SU-DHL-6 (cell line): Measurements from ENCODE around the gene HMX1.

ENCODE experiments used
- CTCF ChIP-seq: fragments of 200-600 bp; sonication (generic); IDR thresholded peaks from one replicate; pipeline ENCODE4 v1.5.1; 2017; ENCODE audit warnings: antibody characterized with exemption, mild to moderate bottlenecking, low read length, moderate library complexity; ENCODE audit not compliant: insufficient read depth, poor library complexity, severe bottlenecking
- EZH2phosphoT487 ChIP-seq: fragments of 200-600 bp; sonication (generic), shearing (Covaris generic); conservative IDR thresholded peaks from 2 replicates; pipeline ENCODE4 v1.6.1; 2018; ENCODE audit warnings: mild to moderate bottlenecking, antibody characterized with exemption, low read length, moderate library complexity, mixed read lengths

GRCh38 chr4:8862800-8863685 lies 8.6 kb downstream of the HMX1 start:
- TF ChIP-seq CTCF (no peak), EZH2phosphoT487 (no peak)
